GM23248 (cell line): ENCODE results near the gene DDTL.

ENCODE experiments used
- EZH2 ChIP-seq: fragments of 200-600 bp; sonication (generic); IDR thresholded peaks from 2 replicates; pipeline ENCODE4 v1.6.1; 2018; ENCODE audit warnings: antibody characterized with exemption, mild to moderate bottlenecking; ENCODE audit not compliant: insufficient read depth, poor library complexity, severe bottlenecking
- EZH2phosphoT487 ChIP-seq: fragments of 200-600 bp; sonication (generic); IDR thresholded peaks from 2 replicates; pipeline ENCODE4 v1.6.1; 2018; ENCODE audit warnings: antibody characterized with exemption, moderate library complexity, mild to moderate bottlenecking, low read depth; ENCODE audit not compliant: insufficient read depth

GRCh38 chr22:24001314-24001713, 34.6 kb downstream of the DDTL start:
- TF ChIP-seq EZH2, result no peak
- TF ChIP-seq EZH2phosphoT487, result no peak
